HG03095 (cell line): ENCODE measurements around the gene KLHL10.
A peak's percentile ranks its signal among the peaks of the same experiment; 100 is the strongest.
"Not testable (repeated sequence)": the region's sequence is repeated elsewhere in the genome, so short reads cannot be mapped to it uniquely, and the experiment has no call there.

ENCODE experiments used
- ATAC-seq: cut with Tn5 transposase; IDR thresholded peaks from one replicate; pipeline ENCODE4 v1.9.1; 2021; ENCODE audit warnings: moderate library complexity; ENCODE audit not compliant: unreplicated experiment

KLHL10 gene

DNA sequence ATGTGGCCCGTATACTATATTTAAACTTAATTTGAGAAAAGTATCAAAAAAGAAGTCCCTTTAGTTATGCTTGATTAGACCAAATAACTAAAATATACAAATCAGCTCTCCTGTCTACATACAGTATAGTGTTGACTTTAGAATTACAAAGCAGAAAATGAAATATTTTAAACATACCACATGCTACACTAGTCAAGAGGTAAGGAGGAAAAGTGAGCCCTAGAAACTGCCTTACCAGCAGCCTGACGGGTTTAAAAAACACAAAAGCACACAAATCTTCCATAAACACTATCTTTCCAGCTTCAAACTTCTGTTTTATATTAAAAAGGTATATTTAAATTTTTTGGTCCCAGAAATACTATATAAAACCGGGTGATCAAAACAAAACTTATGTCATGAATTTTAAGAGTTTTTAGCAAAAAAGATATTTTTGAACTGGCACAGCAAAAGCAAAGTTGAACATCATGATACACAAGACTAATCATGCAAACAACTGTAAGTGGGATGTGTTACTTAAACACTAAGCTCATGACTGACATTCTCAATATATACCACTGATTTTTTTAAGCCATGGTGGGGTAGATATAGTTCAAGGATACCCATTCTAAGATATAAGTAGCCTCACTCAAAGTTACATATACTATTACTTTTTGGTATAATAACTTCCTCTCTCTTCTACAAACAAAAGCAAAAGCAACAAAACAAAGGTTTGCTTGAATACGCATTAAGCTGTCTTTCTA is 11.8 kb downstream of the KLHL10 start:
- no peak for ATAC-seq

DNA sequence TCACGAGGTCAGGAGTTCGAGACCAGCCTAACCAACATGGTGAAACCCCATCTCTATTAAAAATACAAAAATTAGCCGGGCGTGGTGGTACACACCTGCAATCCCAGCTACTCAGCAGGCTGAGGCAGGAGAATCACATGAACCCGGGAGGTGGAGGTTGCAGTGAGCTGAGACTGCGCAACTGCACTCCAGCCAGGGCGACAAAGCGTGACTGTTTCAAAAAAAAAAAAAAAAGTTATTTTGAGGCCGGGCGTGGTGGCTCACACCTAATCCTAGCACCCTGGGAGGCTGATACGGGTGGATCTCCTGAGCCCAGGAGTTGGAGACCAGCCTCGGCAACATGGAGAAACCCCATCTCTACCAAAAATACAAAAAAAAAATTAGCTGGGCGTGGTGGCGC is 13.8 kb downstream of the KLHL10 start:
- not testable (repeated sequence) for ATAC-seq

DNA sequence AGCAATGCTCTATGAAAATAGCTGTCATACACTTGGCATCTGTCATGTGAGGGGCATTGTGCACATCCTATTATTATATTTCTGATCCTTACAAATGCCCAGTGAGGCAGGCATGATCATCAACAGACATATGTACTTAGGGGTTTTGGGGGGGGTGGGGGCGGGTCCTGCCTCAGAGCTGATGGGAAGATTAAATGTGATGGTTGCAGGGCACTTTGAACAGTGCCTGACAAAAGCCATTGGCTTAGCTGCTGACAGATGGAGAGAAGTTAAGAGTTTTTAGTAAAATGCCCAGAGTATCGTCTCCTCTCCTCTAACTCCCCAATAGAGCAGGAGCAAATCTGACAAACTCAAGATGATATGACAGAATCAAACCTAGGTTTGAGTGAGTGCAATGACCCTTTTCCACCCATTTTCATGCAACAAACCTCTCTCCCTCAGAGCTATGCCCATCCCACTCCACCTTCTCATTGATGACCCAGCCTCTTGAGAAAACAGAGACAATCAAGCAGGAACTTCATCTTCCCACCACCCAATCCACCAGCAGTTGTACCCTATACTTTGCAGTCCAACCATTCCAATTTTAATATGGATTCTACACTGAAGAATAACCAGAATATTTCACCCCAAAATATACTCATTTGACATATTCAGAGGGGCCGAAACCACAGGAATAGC is 22.8 kb downstream of the KLHL10 start:
- ATAC-seq, result no peak

- no peak for ATAC-seq
Observed at GRCh38 chr17:41863074-41863848, 25.6 kb downstream of the KLHL10 start.

GRCh38 chr17:41864498-41864835 is 26.8 kb downstream of the KLHL10 start:
- peak; percentile 23 for ATAC-seq

DNA sequence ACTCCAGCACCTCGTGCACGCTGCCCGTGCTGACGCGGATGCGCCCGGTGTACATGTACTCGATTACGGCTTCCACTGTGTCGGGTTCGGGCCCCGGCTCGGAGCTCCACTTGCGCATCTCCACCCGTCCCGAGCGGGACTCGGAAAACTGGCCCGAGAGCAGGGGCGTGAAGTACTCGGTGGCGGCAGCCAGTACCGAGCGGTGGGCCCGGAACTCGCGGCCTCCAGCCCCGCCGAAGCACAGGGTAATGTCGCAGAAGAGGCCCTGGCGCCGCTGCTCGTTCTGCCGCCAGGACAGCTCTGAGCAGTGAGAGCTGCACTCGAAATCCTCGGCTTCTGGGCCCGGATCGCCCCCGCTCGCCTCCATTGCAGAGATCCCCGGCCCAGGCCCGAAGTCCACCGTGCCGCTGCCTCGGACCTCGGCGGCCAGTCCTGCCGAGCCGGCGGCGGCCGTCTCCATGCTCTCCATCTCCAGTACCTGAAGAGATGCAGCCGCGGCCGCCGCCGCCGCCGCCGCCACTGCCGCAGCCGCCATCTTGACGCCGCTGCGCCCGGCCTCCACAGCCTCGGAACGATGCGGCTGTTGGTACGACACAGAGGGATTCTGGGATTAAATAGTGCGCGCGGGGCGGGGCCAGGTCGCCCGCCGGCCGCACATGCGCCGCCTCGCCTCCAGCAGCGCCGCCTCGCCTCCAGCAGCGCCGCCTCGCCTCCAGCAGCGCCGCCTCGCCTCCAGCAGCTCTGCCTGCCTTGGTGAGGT is 27.4 kb downstream of the KLHL10 start, which contains the start of gene KLHL11:
KLHL11 (minus strand) TSS at position 588 of the 760 bp plus-strand sequence; CDS start at position 535, 53 bp downstream.
- peak; percentile 74 for ATAC-seq

DNA sequence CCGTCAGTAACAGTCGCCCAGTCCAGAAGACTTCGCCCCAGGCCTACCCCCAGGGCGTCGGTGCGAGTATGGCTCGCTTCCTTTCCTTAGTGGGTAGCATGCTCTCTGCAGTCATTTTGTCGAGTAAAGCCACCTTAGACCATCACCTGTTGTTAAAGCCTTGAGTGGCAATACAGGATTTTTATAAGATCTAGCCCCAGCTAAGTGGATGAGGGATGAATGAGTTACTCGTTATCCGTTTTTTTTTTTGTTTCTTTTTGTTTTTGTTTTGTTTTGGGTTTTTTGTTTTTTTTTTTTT is 27.9 kb downstream of the KLHL10 start:
- ATAC-seq, result no peak

DNA sequence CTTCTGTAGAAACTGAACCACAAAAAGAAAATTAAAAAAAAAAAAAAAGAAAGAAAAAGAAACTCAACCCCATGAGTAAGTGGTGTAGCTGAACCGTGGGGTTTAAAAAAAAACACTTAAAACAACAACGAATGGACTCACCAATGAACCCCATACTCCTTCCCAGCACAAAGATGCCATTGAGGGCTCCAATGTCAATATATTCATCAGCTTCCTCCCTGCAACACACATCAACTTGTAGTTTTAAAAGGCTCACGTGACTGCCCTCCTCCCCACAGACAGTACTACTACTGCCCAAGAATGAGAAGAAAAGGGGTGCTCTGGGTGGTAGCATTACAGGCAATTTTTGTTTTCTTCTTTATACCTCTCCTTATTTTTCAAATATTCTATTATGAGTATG is 30.9 kb downstream of the KLHL10 start:
- no peak for ATAC-seq

- ATAC-seq, result no peak
Observed at GRCh38 chr17:41869426-41869825, 31.8 kb downstream of the KLHL10 start.

DNA sequence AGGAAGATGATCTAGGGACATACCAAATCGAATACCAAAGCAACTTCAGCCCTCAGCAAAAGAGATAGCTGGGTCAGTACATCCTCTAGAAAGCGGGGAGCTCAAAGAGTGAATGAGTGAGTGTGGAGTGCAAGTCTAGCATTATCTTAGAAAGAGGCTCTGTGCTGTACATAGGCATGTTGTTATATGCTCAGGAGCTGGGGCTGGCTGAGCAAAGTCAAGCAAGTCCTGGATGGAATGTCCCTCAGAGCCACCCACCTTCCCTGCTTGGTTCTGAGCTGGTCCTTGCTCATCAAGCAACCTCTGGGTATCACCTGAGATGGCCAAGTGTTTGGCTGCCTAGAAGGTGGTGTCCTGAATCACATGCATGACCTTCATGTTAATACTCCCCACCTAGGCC is 32.5 kb downstream of the KLHL10 start:
- no peak for ATAC-seq

GRCh38 chr17:41870627-41871026 is 33.0 kb downstream of the KLHL10 start:
- no peak for ATAC-seq

GRCh38 chr17:41871789-41872188 is 34.2 kb downstream of the KLHL10 start:
- ATAC-seq, result no peak

DNA sequence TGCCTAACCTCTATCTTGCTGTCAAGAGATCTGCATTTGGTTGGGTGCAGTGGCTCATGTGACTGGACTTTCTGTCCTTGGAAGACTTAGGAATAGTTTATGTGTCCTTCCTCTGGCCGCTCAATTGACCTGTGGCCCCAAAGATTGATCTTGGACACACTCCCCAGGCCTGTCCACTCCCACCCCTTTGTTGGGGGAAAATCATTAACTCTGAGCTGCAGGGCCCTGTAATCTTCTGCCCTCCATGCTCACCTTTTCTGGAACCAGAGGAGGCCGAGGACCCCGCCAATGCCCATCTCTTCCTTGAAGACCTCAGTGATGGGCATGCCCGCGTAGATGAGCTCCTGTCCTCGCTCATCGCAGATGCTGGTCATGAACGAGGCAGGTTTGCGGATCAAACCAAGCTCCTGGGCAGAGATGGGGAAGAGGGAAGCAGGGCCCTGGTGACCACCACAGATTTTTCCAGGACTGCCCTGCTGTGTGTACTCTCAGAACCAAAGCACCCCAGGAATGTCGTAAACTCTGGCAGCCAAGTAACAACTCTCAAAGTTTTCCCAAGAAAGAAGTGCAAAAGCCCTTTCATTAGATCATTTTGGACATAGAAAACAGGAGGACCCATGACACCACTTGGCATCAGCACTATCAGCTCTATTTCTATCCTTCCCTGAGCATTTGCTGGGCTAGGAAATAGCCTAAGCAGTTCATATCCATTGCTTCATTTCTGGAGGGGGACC is 36.1 kb downstream of the KLHL10 start:
- no peak for ATAC-seq

DNA sequence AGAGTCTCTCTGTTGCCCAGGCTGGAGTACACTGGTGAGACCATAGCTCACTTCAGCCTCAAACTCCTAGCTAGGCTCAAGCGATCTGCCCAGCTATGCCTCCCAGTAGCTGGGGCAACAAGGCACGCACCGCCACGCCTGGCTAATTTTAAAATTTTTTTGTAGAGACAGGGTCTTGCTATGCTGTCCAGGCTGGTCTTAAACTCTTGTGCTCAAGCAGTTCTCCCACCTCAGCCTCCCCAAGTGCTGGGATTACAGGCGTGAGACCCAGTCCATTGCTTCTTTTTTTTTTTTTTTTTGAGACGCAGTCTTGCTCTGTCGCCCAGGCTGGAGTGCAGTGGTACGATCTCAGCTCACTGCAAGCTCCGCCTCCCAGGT is 36.7 kb downstream of the KLHL10 start:
- ATAC-seq, result not testable (repeated sequence)

DNA sequence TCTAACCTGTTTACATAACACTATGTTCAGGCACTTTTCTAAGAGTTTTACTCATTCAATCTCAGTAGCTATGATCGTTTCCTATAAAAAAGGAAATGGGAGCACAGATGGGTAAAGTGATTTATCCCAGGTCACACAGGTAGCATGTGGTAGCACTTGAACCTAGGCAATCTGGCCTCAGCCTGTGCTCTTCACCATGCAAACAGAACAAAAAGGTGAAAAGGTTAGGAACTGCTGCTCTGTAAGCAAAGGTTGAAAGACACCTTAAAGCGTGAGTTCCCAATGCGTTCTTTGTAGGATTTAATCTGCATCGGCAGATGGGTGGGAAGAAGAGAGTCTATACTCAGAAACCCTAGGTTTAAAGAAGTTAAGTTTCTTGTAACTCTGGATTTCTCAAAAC is 42.5 kb downstream of the KLHL10 start:
- ATAC-seq, result no peak

DNA sequence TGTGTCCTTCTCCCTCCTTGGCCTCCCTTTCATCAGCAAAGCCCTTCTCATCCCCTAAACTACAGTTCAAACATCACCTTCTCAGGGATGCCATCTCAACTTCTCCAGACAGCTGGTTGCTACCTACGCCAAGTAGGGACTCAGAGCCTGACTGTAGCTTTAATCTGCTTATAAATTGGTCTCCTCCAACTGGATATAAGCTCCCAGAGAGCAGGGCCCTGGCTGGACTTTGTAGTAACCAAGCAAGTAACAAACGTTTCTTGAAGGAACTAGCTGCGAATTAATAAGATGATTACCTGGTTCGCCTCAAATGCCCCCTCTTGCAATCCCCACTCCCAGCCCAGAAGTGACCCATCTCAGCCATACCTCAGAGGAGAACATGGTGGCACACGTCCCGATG is 45.1 kb downstream of the KLHL10 start:
- no peak for ATAC-seq

GRCh38 chr17:41885733-41886132 is 48.1 kb downstream of the KLHL10 start:
- ATAC-seq, result no peak

DNA sequence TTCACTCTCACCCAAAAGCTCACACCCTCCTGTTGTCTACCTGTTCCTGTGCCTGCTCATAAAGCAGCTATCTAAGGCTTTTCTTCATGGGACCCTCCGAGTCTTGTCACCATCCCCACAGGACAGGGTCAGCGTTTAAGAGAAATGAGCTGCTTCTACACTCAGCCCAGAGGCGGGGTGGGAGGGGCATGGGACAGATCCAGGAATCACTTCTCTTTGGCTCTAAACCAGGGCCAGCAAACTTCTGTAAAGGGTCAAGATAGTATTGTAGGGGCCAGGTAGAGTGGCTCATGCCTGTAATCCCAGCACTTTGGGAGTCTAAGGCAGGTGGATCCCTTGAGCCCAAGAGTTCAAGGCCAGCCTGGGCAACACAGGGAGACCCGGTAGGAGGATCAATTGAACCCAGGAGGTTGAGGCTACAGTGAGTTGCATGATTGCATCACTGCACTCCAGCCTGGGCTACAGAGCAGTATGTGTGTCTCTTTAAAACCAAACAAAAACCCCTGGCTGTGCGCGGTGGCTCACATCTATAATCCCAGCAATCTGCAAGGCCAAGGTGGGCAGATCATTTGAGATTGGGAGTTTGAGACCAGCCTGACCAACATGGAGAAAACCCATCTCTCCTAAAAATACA is 50.8 kb downstream of the KLHL10 start:
- ATAC-seq, result no peak

DNA sequence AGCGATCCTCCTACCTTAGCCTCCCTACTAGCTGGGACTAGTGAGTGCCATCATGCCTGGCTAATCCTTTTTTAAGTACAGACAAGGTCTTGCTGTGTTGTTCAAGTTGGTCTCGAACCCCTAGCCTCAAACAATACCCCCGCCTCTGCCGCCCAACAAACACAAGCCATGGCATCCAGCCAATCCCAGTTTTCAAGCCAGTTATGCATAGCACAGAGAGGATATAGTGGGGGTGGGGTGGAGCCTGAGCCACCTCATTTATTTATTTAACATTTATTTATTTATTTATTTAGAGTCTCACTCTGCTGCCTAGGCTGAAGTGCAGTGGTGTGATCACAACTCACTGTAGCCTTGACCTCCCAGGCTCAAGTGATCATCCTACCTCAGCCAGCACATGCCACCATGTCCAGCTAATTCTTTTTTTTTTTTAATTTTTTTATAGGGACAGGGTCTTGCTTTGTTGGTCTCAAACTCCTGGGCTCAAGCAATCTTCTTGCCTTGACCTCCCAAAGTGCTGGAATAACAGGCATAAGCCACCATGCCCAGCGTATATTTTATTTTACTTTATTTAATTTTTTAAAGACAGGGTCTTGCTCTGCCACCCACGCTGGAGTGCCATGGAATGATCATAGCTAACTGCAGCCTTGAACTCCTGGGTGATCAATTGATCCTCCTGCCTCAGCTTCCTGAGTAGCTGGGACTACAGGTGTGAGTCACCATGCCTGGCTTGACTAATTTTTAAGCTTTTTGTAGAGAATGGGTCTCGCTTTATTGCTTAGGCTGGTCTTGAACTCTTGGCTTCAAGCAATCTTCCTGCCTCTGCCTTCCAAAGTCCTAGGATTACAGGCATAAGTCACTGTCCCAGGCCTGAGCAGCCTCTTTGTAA is 53.8 kb downstream of the KLHL10 start:
- ATAC-seq, result no peak
